Activated CD8-positive, alpha-beta T cell treated with anti-CD3 and anti-CD28 coated beads, Interleukin-2, amount 10 ng/mL, durations not matched to agents 7 days and 5 days (primary cell): ENCODE results near the gene HSF5. TPM values are rescaled to one million over a fixed set of nuclear protein-coding genes. Genes with fewer than 3 reads are reported as not detected.

Experiments
- ATAC-seq: fragments of 150-1000 bp; cut with Tn5 transposase; one replicate; pipeline ENCODE4 v1.10.0; 2021; ENCODE audit warnings: moderate library complexity
- CTCF ChIA-PET: fragments of 350-600 bp; sonication (Branson Sonifier 250); formaldehyde crosslinking; loops from one replicate; lab custom pipeline; 2021; ENCODE audit warnings: antibody characterized with exemption; lab: Charles Lee
- POLR2A ChIA-PET: fragments of 350-600 bp; sonication (Branson Sonifier 250); formaldehyde crosslinking; loops from one replicate; lab custom pipeline; 2021; ENCODE audit warnings: antibody characterized with exemption; lab: Charles Lee
- DNase-seq: peaks from one replicate; pipeline ENCODE4 v3.0.0-alpha.2; 2020
- H3K27ac Mint-ChIP-seq: one replicate; pipeline ENCODE4 v1.8.0; 2021; ENCODE audit warnings: mild to moderate bottlenecking, mixed read lengths
- H3K27me3 Mint-ChIP-seq: one replicate; pipeline ENCODE4 v1.8.0; 2021; ENCODE audit warnings: low read depth, mixed read lengths
- H3K36me3 Mint-ChIP-seq: one replicate; pipeline ENCODE4 v1.8.0; 2021; ENCODE audit warnings: low read depth, mixed read lengths
- H3K4me1 Mint-ChIP-seq: one replicate; pipeline ENCODE4 v1.8.0; 2021; ENCODE audit warnings: low read depth, mixed read lengths
- H3K4me3 Mint-ChIP-seq: one replicate; pipeline ENCODE4 v1.8.0; 2021; ENCODE audit warnings: mild to moderate bottlenecking, mixed read lengths
- H3K9me3 Mint-ChIP-seq: one replicate; pipeline ENCODE4 v1.8.0; 2022; ENCODE audit warnings: mixed read lengths; ENCODE audit not compliant: insufficient read depth
- total RNA-seq, 2 experiments: library from RNA; stranded (reverse); gene quantifications; one replicate each; pipeline ENCODE4 v1.2.3, GENCODE V29; 2021

The HSF5 gene
- total RNA-seq, 2 experiments from 2014 or later = 0.08 to 0.18 TPM

DNA sequence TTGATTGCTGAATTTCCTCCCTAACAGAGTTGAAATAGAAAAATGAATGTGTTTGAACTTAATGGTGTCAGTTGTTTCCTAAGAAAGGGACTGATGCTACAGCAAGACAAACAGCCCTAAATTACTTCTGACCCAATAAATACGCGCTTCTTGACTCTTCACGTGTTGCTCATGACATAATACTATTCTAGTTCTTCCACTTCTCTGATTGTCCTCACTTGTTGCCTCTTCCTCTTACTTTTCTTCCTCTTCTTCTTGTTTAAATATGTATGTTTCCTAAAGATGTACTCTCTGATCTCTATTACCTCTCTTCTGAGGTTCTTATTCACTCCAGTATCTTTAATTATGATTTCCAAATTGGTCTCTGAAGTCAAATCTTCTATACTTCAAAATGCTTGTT lies 103.3 kb downstream of the HSF5 start:
- Mint-ChIP-seq H3K36me3 (no peaks in the 10 kb centered on the region), H3K4me1 (peaks cover 36% of the 10 kb centered on the region), H3K27ac (no peak overlapping the region), H3K9me3 (no peaks in the 10 kb centered on the region), H3K27me3 (peaks cover under 1% of the 10 kb centered on the region), H3K4me3 (no peak overlapping the region)
- ATAC-seq (no peak), DNase-seq (no peak)
- POLR2A ChIA-PET = interaction anchor here (1.0 kb wide), 1 partner anchor 15 kb away, joined by 3 read pairs; no protein-coding TSS in a partner anchor
- CTCF ChIA-PET = interaction anchor here (1.0 to 2.6 kb wide), 2 partner anchors 33 to 68 kb away, joined by 5 to 9 read pairs; partner anchors contain the start of gene RNF43

DNA sequence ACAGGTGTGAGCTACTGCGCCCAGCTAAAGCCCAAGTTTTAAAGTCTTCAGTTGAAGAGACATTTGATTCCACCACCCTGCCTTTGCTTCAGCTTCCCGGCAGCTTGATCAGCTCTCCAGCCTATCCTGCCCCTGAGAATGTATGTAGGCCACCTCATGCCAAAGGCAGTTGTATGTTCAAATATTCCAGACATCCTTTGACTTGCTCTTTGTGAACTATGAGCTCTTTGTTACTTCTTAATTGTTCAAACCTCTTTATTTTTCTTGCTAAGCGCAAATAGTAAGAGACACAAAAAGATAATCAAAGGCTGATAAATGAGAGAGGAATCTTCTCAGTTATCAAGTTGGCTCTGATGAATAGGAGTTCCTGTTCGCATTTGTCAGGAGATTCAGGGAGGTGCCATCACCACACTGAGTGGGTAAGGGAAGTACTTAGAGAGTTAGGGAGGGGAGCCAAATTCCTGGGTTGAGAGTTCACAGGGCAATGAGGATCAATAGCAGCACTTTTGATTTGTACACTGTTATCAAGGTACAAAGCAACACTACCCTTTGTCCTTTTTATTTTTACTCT lies 104.2 kb downstream of the HSF5 start:
- Mint-ChIP-seq H3K4me3 (no peak overlapping the region), H3K9me3 (no peaks in the 10 kb centered on the region), H3K4me1 (peaks cover 45% of the 10 kb centered on the region), H3K27me3 (no peaks in the 10 kb centered on the region), H3K27ac (no peak overlapping the region), H3K36me3 (no peaks in the 10 kb centered on the region)
- no peak for DNase-seq
- ChIA-PET CTCF (interaction anchor here (0.7 to 2.9 kb wide), 6 partner anchors 11 to 135 kb away, joined by 3 to 9 read pairs (median 4); partner anchors contain the start of gene RNF43), POLR2A (interaction anchor here (1.0 kb wide), 1 partner anchor 16 kb away, joined by 3 read pairs; no protein-coding TSS in a partner anchor)
- ATAC-seq = no peak

DNA sequence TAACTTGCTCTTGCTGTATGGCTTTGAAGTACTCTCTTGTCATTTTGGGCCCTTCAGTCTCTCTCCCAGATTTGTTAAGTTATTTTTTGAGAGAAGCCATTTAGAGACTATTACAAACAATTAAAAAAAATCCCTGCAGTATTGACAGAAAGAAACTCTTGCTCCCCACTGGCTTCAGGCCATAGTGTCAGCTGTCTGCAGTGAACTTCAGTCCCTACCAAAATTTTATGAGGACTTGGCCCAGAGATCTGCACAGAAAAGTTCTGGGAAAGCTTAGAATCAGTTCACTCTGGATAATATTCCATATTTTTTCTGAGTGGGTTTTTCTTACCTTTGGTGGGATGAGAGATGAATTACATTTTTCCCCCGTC lies 105.4 kb downstream of the HSF5 start:
- ATAC-seq (no peak), DNase-seq (no peak)
- ChIA-PET CTCF (interaction anchor here (1.0 to 2.9 kb wide), 6 partner anchors 9 to 134 kb away, joined by 3 to 9 read pairs (median 6); no protein-coding TSS in a partner anchor), POLR2A (interaction anchor here (1.0 to 1.2 kb wide), 4 partner anchors 11 to 55 kb away, joined by 3 to 5 read pairs (median 3); no protein-coding TSS in a partner anchor)
- no peak overlapping the region for H3K4me3 Mint-ChIP-seq
- peak overlapping the region; percentile 75 for H3K27ac Mint-ChIP-seq
- peaks cover 53% of the 10 kb centered on the region for H3K4me1 Mint-ChIP-seq
- no peaks in the 10 kb centered on the region for H3K9me3 Mint-ChIP-seq
- H3K36me3 Mint-ChIP-seq = no peaks in the 10 kb centered on the region
- H3K27me3 Mint-ChIP-seq = no peaks in the 10 kb centered on the region

DNA sequence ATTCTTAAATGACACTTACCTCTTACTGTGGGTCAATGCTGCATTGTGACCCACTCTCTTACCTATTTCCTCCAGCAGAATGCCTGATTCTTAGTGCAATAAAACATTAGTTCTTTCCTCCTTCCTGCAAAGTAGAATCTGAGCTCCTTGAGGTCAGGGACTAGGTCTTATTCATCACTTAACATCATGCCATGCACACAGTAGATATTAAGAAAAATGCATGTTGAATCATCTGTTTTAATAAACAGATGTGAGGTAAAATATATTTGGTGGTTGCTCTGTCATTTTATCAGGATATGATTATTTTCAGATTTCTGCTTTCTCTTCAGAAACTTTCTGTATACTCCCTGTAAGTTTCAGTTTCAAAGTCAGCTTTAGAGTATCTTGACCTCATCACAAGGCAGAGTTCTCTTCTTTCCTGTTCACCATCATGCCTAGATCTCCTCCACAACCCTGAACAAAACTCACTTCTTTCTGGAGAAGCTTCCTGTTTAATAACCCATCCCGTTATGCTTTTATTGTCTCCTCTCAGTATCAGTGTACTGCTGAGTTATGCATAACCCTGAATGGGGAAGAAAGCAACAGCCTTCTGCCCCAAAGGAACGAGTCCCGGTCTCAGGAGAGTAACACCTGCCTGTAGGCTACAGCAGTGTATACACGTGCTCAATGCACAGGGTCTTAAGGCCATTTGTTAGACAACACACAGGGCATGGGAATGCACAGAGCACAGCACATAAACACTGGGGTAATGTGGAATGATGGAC lies 105.9 kb downstream of the HSF5 start:
- Mint-ChIP-seq H3K4me3 (peak overlapping the region; percentile 20), H3K36me3 (no peaks in the 10 kb centered on the region), H3K9me3 (no peaks in the 10 kb centered on the region), H3K27me3 (no peaks in the 10 kb centered on the region), H3K4me1 (peaks cover 56% of the 10 kb centered on the region), H3K27ac (peak overlapping the region; percentile 75)
- POLR2A ChIA-PET = interaction anchor here (0.9 to 1.2 kb wide), 6 partner anchors 10 to 54 kb away, joined by 3 to 5 read pairs (median 3); no protein-coding TSS in a partner anchor
- ATAC-seq = peak; percentile 83
- CTCF ChIA-PET = interaction anchor here (0.8 to 4.6 kb wide), 9 partner anchors 10 to 134 kb away, joined by 3 to 33 read pairs (median 6); partner anchors contain the start of genes RNF43 and SUPT4H1
- no peak for DNase-seq

DNA sequence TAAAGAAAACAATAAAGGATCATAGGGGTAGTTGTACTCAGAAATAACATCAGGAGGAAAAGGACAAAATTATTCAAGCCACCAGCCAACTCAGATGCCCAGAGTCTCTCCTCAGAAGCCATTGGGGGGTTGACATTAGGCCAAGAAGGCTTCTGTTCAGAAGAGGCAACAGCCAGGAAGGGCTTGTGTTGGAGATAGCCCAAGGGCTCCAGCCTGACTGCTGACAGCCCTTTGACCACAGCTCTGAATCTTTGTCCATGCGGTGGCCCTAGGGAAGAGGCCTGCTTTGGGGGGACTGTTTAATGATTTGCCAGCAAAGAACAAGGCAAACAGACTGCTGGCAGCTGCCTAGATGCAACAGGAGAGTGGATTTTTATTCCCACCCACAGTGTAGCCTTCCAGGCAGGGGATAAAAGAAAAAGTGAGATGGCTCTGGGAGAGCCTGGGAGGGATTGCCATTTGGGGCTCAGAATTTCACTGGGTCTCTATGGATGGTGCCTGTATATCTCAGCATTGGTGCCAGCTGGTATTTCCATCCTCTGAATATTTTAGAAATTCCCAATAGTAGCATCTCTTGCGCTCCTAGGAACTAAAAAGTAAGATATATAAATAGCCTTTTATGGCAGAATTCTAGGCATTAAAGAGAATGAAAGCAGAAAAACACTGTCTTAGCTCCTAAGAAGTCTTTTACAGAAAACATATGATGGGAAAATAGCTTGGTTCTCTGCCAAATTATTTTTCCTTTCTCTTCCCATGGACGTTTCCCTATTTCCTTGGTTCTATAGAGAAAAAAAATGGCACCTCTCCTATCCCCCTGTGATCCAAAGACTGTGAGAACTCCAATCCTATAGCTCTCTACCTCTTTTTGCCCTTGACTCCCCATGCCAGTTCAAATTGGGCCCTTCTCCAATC lies 106.8 kb downstream of the HSF5 start:
- DNase-seq (no peak), ATAC-seq (no peak)
- ChIA-PET POLR2A (interaction anchor here (0.9 to 1.4 kb wide), 6 partner anchors 9 to 64 kb away, joined by 3 to 5 read pairs (median 3); no protein-coding TSS in a partner anchor), CTCF (interaction anchor here (0.8 to 4.6 kb wide), 9 partner anchors 9 to 133 kb away, joined by 3 to 33 read pairs (median 6); partner anchors contain the start of genes RNF43 and SUPT4H1)
- Mint-ChIP-seq H3K9me3 (no peaks in the 10 kb centered on the region), H3K36me3 (no peaks in the 10 kb centered on the region), H3K4me1 (peaks cover 56% of the 10 kb centered on the region), H3K27ac (peak overlapping the region; percentile 75), H3K4me3 (peak overlapping the region; percentile 20), H3K27me3 (no peaks in the 10 kb centered on the region)

DNA sequence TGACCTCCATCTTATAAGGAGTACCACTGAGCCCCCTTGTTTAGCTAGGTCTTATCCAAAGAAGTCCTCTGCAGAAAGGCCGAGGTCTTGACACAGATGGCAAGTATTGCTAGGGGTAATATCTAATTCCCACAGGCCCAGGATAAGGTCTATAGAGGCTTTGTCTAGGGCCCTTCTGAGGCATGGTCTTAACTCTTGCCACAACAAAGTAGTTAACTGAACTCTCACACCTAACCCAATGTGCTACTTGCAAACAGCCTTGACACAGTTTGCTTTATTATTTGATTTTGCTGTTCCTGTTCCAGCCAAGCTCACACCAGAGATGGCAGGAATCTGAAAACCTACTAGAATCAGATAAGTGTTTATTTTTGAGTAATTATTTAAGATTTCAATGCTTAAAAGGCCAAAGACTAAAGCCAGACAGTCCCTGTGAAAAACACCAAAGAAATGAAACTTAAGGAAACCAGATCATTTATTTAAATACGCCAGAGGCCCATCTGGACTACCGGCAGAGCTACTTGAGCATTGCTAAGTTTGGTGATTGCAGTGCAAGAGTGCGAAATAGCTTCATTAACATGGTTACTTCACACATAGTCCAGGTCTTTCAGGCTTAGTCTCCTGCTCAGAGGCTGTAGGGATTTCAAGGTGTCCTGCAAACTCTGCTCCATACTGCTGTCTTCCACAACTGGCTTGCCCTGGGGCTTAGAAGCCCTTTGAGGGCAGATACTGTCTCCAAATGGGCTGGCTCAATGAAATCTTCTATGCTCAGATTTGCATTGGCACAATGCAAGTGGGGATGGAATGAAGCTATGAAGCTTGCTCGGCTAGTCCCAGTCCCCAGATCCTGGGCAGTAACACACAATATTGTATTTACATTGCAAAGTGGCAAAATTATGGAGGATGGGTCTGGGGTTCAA lies 107.7 kb downstream of the HSF5 start:
- no peak for ATAC-seq
- ChIA-PET CTCF (interaction anchor here (1.1 to 4.6 kb wide), 4 partner anchors 16 to 63 kb away, joined by 3 to 33 read pairs (median 4); partner anchors contain the start of gene RNF43), POLR2A (interaction anchor here (1.0 to 2.1 kb wide), 3 partner anchors 28 to 63 kb away, joined by 3 to 8 read pairs (median 3); partner anchors contain the start of gene SUPT4H1)
- Mint-ChIP-seq H3K4me1 (peaks cover 61% of the 10 kb centered on the region), H3K36me3 (no peaks in the 10 kb centered on the region), H3K27me3 (no peaks in the 10 kb centered on the region), H3K27ac (no peak overlapping the region), H3K4me3 (no peak overlapping the region), H3K9me3 (no peaks in the 10 kb centered on the region)
- DNase-seq = no peak

DNA sequence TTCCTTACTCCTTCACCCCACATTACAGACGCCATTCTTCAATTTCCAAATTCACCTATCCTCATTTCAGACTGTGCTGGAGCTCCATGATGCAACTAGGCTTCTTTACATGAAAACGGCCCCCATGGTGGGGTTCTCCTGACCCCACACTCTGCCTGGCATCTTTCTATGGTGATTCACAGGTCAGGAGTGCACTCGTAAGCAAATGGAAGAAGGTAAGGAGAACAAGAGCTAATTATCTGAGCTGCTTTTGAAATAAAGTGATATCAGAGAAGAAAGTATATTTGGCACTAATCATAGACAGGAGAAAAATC lies 108.7 kb downstream of the HSF5 start:
- peaks cover 61% of the 10 kb centered on the region for H3K4me1 Mint-ChIP-seq
- H3K9me3 Mint-ChIP-seq = no peaks in the 10 kb centered on the region
- ATAC-seq (no peak), DNase-seq (no peak)
- POLR2A ChIA-PET = interaction anchor here (1.7 to 2.1 kb wide), 2 partner anchors 27 to 47 kb away, joined by 5 to 8 read pairs; partner anchors contain the start of gene SUPT4H1
- no peak overlapping the region for H3K4me3 Mint-ChIP-seq
- no peaks in the 10 kb centered on the region for H3K36me3 Mint-ChIP-seq
- H3K27me3 Mint-ChIP-seq = no peaks in the 10 kb centered on the region
- no peak overlapping the region for H3K27ac Mint-ChIP-seq
- CTCF ChIA-PET = interaction anchor here (1.1 to 4.6 kb wide), 4 partner anchors 27 to 62 kb away, joined by 3 to 33 read pairs (median 4); partner anchors contain the start of genes RNF43 and SUPT4H1

DNA sequence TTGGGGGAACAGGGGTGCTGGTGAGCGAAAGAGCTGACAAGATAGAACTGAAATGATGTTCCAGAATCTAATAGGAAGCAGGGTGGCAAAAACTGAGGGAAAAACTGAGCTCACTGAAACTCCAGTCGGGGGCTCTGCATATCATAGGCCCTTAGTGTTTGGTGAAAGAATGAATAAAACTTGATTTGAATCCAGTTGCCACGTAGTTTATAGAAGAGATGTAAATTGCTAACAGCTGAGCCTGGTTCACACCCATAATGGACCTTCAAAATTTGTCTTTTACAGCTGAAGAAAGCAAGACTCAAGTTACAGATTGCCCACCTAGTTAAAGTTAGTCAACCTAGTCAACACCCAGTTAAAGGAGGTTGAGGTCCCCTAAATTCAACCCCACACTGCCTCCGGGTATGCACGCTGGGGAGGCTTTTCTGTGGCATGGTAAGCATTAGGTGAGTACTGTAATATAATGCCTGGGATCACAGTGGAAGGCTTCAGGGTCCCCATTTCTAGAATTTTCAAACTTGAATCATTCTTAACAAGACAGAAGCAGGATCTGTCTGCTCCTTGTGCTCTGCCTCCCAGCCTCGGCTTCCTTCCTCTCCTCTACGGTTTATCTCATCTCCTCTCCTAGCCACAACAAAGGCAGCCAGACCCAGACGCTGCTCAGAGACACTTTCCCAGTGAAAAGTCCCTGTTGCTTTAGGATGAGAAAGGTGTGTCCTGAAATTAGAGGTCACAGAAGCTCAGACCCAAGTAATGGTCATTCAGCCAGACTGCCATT lies 109.3 kb downstream of the HSF5 start:
- Mint-ChIP-seq H3K4me3 (peak overlapping the region; percentile 22), H3K27me3 (no peaks in the 10 kb centered on the region), H3K36me3 (no peaks in the 10 kb centered on the region), H3K4me1 (peaks cover 59% of the 10 kb centered on the region), H3K27ac (peak overlapping the region; percentile 22), H3K9me3 (no peaks in the 10 kb centered on the region)
- POLR2A ChIA-PET = interaction anchor here (1.4 to 2.1 kb wide), 3 partner anchors 26 to 51 kb away, joined by 4 to 8 read pairs (median 5); partner anchors contain the start of gene SUPT4H1
- ATAC-seq (peak; percentile 54), DNase-seq (no peak)
- CTCF ChIA-PET = interaction anchor here (0.7 to 4.6 kb wide), 4 partner anchors 17 to 74 kb away, joined by 3 to 33 read pairs (median 4); partner anchors contain the start of genes RNF43 and SUPT4H1

GRCh38 chr17:58377661-58378060 lies 110.5 kb downstream of the HSF5 start:
- ATAC-seq = no peak
- CTCF ChIA-PET = interaction anchor here (1.5 kb wide), 1 partner anchor 16 kb away, joined by 4 read pairs; no protein-coding TSS in a partner anchor

More at GRCh38 chr17:58377661-58378060, 110.5 kb downstream of the HSF5 start:
- POLR2A ChIA-PET = interaction anchor here (1.4 to 1.5 kb wide), 2 partner anchors 23 to 50 kb away, joined by 4 read pairs; no protein-coding TSS in a partner anchor
- no peak overlapping the region for H3K27ac Mint-ChIP-seq
- peaks cover 2% of the 10 kb centered on the region for H3K36me3 Mint-ChIP-seq
- no peak for DNase-seq
- H3K27me3 Mint-ChIP-seq = no peaks in the 10 kb centered on the region
- H3K9me3 Mint-ChIP-seq = no peaks in the 10 kb centered on the region
- no peak overlapping the region for H3K4me3 Mint-ChIP-seq
- H3K4me1 Mint-ChIP-seq = peaks cover 58% of the 10 kb centered on the region
